ENCODE results near the gene TMEM38B.

TMEM38B gene

DNA sequence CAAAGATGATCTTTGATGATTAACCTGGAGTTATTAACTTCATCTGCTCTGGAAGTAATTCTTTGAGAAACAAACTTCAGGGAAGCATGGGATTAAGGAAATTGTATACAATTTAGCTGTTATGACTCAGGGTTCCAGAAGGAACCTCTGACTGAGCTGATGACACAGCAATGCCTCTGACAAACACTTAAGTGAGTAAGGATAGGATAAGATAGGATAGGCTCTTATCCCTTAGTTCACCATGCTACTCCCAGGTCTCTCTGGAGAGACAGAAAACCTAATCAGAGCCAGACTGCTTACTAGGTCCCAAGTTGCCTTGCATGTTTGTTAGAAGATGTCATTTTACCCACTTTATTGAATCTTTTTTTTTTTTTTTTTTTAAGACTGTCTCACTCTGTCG, 12.6 kb upstream of the TMEM38B start:
- no peak for TF ChIP-seq GLIS3 (CRISPR knock-in tag; IDR thresholded peaks at IDR 0.05)
- TF ChIP-seq ZFP3 (CRISPR knock-in tag; IDR thresholded peaks at IDR 0.05), result no peak
- TF ChIP-seq ISL1 (CRISPR knock-in tag; IDR thresholded peaks at IDR 0.05), result no peak
- no peak for TF ChIP-seq RARB (CRISPR knock-in tag; IDR thresholded peaks at IDR 0.05)
- TF ChIP-seq ZFP30 (CRISPR knock-in tag; IDR thresholded peaks at IDR 0.05), result no peak
- no peak for TF ChIP-seq TCF4 (CRISPR knock-in tag; IDR thresholded peaks at IDR 0.05; ENCODE audit: borderline replicate concordance)
- TF ChIP-seq ZNF8 (CRISPR knock-in tag; IDR thresholded peaks at IDR 0.05), result no peak
- TF ChIP-seq ZC3H10 (CRISPR knock-in tag; IDR thresholded peaks at IDR 0.05), result no peak
- no peak for TF ChIP-seq CSDC2 (CRISPR knock-in tag; IDR thresholded peaks at IDR 0.05)
- TF ChIP-seq PPARA (CRISPR knock-in tag; IDR thresholded peaks at IDR 0.05; ENCODE audit: borderline replicate concordance), result no peak
- TF ChIP-seq ESRRG (CRISPR knock-in tag; IDR thresholded peaks at IDR 0.05), result no peak
- no peak for TF ChIP-seq ZNF565 (CRISPR knock-in tag; conservative IDR thresholded peaks at IDR 0.05; ENCODE audit: low read depth)
- no peak for ATAC-seq

DNA sequence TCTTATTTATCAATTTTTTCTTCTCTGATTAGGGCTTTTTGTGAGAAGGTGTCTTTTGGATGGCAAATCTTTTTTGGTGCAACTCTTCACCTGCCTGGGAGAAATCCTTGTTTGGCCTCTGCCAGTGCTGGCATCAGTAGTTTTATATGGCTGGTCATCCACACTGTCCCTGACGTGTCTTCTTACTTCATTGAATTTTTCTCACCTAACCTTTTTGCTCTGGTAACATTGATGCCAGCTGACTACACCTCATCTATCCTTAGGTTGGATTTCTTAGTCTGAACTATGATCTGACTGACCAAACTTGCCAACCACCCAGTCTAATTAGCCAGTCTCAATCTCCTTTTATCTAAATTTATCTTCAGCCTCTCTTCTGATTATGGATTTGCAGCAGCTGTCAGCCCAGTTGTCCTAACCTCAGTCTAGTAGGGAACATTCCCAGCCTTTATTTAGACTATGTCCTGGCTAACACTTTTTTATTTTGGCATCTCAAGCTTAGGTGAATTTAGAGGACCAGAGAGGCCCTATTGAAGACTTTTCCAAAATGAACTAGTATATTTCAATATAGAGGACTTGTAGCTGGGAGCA, 10.6 kb upstream of the TMEM38B start:
- ATAC-seq, result no peak
- TF ChIP-seq, protein P1, sequence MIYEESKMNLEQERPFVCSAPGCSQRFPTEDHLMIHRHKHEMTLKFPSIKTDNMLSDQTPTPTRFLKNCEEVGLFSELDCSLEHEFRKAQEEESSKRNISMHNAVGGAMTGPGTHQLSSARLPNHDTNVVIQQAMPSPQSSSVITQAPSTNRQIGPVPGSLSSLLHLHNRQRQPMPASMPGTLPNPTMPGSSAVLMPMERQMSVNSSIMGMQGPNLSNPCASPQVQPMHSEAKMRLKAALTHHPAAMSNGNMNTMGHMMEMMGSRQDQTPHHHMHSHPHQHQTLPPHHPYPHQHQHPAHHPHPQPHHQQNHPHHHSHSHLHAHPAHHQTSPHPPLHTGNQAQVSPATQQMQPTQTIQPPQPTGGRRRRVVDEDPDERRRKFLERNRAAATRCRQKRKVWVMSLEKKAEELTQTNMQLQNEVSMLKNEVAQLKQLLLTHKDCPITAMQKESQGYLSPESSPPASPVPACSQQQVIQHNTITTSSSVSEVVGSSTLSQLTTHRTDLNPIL (CRISPR knock-in tag; IDR thresholded peaks at IDR 0.05; ENCODE audit: low read depth), result no peak
- no peak for TF ChIP-seq CSDC2 (CRISPR knock-in tag; IDR thresholded peaks at IDR 0.05)
- no peak for TF ChIP-seq RARB (CRISPR knock-in tag; IDR thresholded peaks at IDR 0.05)
- no peak for TF ChIP-seq ESRRG (CRISPR knock-in tag; IDR thresholded peaks at IDR 0.05)
- no peak for TF ChIP-seq OSR1 (CRISPR knock-in tag; IDR thresholded peaks at IDR 0.05)
- no peak for TF ChIP-seq ZNF565 (CRISPR knock-in tag; conservative IDR thresholded peaks at IDR 0.05; ENCODE audit: low read depth)
- TF ChIP-seq PPARA (CRISPR knock-in tag; IDR thresholded peaks at IDR 0.05; ENCODE audit: borderline replicate concordance), result no peak
- TF ChIP-seq ZNF70 (CRISPR knock-in tag; IDR thresholded peaks at IDR 0.05), result no peak
- no peak for TF ChIP-seq ARNTL (CRISPR knock-in tag; IDR thresholded peaks at IDR 0.05; ENCODE audit: borderline replicate concordance, low read depth)

DNA sequence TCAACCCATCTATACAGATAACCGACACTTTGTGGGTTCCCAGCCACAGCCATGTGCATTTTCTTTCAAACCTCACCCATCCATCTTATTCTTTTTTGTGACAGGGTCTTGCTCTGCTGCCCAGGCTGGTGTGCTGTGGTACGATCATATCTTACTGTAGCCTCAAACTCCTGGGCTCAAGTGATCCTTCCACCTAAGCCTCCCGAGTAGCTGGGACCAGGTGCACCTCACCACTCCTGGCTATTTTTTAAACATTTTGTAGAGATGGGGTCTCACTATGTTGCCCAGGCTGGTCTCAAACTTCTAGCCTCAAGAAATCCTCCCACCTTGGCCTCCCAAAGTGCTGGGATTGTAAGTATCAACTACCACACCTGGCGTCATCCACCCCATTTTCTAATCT, 7.4 kb upstream of the TMEM38B start:
- ATAC-seq, result no peak
- TF ChIP-seq GLIS3 (CRISPR knock-in tag; IDR thresholded peaks at IDR 0.05) (no peak), RARB (CRISPR knock-in tag; IDR thresholded peaks at IDR 0.05) (no peak), SNAI2 (CRISPR knock-in tag; IDR thresholded peaks at IDR 0.05) (no peak), BACH2 (CRISPR knock-in tag; IDR thresholded peaks at IDR 0.05; ENCODE audit: borderline replicate concordance) (no peak), PPARA (CRISPR knock-in tag; IDR thresholded peaks at IDR 0.05; ENCODE audit: borderline replicate concordance) (no peak), TCF4 (CRISPR knock-in tag; IDR thresholded peaks at IDR 0.05; ENCODE audit: borderline replicate concordance) (no peak)

DNA sequence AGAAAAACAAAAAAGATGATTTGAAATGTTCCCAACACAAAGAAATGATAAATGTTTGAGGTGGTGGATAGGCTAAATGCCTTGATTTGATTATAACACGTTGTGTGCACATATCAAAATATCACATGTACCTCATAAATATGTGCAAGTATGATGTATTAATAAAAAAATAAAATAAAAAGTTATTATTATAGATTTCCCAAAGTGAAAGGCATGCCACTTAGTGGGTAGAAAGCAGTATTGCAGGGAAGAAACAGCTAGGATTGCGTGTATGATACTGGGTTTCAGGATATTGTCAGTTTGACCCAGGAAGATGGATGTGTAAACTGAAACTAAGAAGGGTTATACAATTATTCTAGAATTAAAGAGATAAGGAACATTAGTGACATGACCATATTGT, 3.6 kb upstream of the TMEM38B start:
- ATAC-seq, result no peak
- TF ChIP-seq ZFP3 (CRISPR knock-in tag; IDR thresholded peaks at IDR 0.05) (no peak), ZC3H10 (CRISPR knock-in tag; IDR thresholded peaks at IDR 0.05) (no peak), CSDC2 (CRISPR knock-in tag; IDR thresholded peaks at IDR 0.05) (no peak), RARB (CRISPR knock-in tag; IDR thresholded peaks at IDR 0.05) (no peak), ZNF565 (CRISPR knock-in tag; conservative IDR thresholded peaks at IDR 0.05; ENCODE audit: low read depth) (no peak), ZNF8 (CRISPR knock-in tag; IDR thresholded peaks at IDR 0.05) (no peak), ESRRG (CRISPR knock-in tag; IDR thresholded peaks at IDR 0.05) (no peak), BACH2 (CRISPR knock-in tag; IDR thresholded peaks at IDR 0.05; ENCODE audit: borderline replicate concordance) (no peak), TOX (CRISPR knock-in tag; IDR thresholded peaks at IDR 0.05; ENCODE audit: borderline replicate concordance) (no peak), PPARA (CRISPR knock-in tag; IDR thresholded peaks at IDR 0.05; ENCODE audit: borderline replicate concordance) (no peak), GLIS3 (CRISPR knock-in tag; IDR thresholded peaks at IDR 0.05) (no peak), SNAI2 (CRISPR knock-in tag; IDR thresholded peaks at IDR 0.05) (no peak), OSR1 (CRISPR knock-in tag; IDR thresholded peaks at IDR 0.05) (no peak), TCF4 (CRISPR knock-in tag; IDR thresholded peaks at IDR 0.05; ENCODE audit: borderline replicate concordance) (no peak), ARNTL (CRISPR knock-in tag; IDR thresholded peaks at IDR 0.05; ENCODE audit: borderline replicate concordance, low read depth) (no peak)
- TF ChIP-seq, protein P2, sequence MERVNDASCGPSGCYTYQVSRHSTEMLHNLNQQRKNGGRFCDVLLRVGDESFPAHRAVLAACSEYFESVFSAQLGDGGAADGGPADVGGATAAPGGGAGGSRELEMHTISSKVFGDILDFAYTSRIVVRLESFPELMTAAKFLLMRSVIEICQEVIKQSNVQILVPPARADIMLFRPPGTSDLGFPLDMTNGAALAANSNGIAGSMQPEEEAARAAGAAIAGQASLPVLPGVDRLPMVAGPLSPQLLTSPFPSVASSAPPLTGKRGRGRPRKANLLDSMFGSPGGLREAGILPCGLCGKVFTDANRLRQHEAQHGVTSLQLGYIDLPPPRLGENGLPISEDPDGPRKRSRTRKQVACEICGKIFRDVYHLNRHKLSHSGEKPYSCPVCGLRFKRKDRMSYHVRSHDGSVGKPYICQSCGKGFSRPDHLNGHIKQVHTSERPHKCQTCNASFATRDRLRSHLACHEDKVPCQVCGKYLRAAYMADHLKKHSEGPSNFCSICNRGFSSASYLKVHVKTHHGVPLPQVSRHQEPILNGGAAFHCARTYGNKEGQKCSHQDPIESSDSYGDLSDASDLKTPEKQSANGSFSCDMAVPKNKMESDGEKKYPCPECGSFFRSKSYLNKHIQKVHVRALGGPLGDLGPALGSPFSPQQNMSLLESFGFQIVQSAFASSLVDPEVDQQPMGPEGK (CRISPR knock-in tag; IDR thresholded peaks at IDR 0.05; ENCODE audit: borderline replicate concordance), result no peak
- TF ChIP-seq, protein P1 (CRISPR knock-in tag; IDR thresholded peaks at IDR 0.05; ENCODE audit: low read depth), result no peak
